ENCODE results near the gene ATP8A2.
A peak's percentile ranks its signal among the peaks of the same experiment; 100 is the strongest.

Gene ATP8A2

GRCh38 chr13:26036383-26036782 is 664.6 kb downstream of the ATP8A2 start:
- no peak overlapping the region for H3K27ac Mint-ChIP-seq (ENCODE audit: low read depth)
- H3K9me3 Mint-ChIP-seq = peaks cover 5% of the 10 kb centered on the region
- no peak overlapping the region for H3K4me3 Mint-ChIP-seq
- no peaks in the 10 kb centered on the region for H3K4me1 Mint-ChIP-seq
- ATAC-seq (replicated peaks; ENCODE audit: extremely low read depth, poor library complexity, severe bottlenecking) (no peak), DNase-seq (ENCODE audit: low spot score in 2 of 2) (no peak)
- no peaks in the 10 kb centered on the region for H3K36me3 Mint-ChIP-seq (ENCODE audit: insufficient read depth)
- peaks cover 9% of the 10 kb centered on the region for H3K27me3 Mint-ChIP-seq

GRCh38 chr13:26037302-26037701 is 665.5 kb downstream of the ATP8A2 start:
- peaks cover 9% of the 10 kb centered on the region for H3K27me3 Mint-ChIP-seq
- no peaks in the 10 kb centered on the region for H3K36me3 Mint-ChIP-seq (ENCODE audit: insufficient read depth)
- H3K4me3 Mint-ChIP-seq = no peak overlapping the region
- H3K27ac Mint-ChIP-seq (ENCODE audit: low read depth) = no peak overlapping the region
- ATAC-seq (replicated peaks; ENCODE audit: extremely low read depth, poor library complexity, severe bottlenecking) = no peak
- no peak for DNase-seq (ENCODE audit: low spot score in 2 of 2)
- no peaks in the 10 kb centered on the region for H3K4me1 Mint-ChIP-seq
- H3K9me3 Mint-ChIP-seq = peaks cover 5% of the 10 kb centered on the region

- Mint-ChIP-seq H3K4me1 (no peaks in the 10 kb centered on the region), H3K9me3 (peaks cover 5% of the 10 kb centered on the region), H3K36me3 (ENCODE audit: insufficient read depth) (no peaks in the 10 kb centered on the region), H3K4me3 (no peak overlapping the region), H3K27ac (ENCODE audit: low read depth) (no peak overlapping the region), H3K27me3 (peaks cover 9% of the 10 kb centered on the region)
- no peak for DNase-seq (ENCODE audit: low spot score in 2 of 2)
- no peak for ATAC-seq (replicated peaks; ENCODE audit: extremely low read depth, poor library complexity, severe bottlenecking)
These were observed 667.2 kb downstream of the ATP8A2 start for GRCh38 chr13:26038931-26039475.

GRCh38 chr13:26041444-26041843 is 669.7 kb downstream of the ATP8A2 start:
- no peaks in the 10 kb centered on the region for H3K36me3 Mint-ChIP-seq (ENCODE audit: insufficient read depth)
- no peaks in the 10 kb centered on the region for H3K4me1 Mint-ChIP-seq
- no peak overlapping the region for H3K4me3 Mint-ChIP-seq
- no peak for DNase-seq (ENCODE audit: low spot score in 2 of 2)
- no peaks in the 10 kb centered on the region for H3K9me3 Mint-ChIP-seq
- H3K27ac Mint-ChIP-seq (ENCODE audit: low read depth) = no peak overlapping the region
- ATAC-seq (replicated peaks; ENCODE audit: extremely low read depth, poor library complexity, severe bottlenecking) = no peak
- peaks cover under 1% of the 10 kb centered on the region for H3K27me3 Mint-ChIP-seq

GRCh38 chr13:26042785-26043184 is 671.0 kb downstream of the ATP8A2 start:
- Mint-ChIP-seq H3K27me3 (peaks cover 14% of the 10 kb centered on the region), H3K27ac (ENCODE audit: low read depth) (no peak overlapping the region), H3K36me3 (ENCODE audit: insufficient read depth) (no peaks in the 10 kb centered on the region), H3K4me3 (no peak overlapping the region), H3K4me1 (no peaks in the 10 kb centered on the region), H3K9me3 (no peaks in the 10 kb centered on the region)
- ATAC-seq (replicated peaks; ENCODE audit: extremely low read depth, poor library complexity, severe bottlenecking) = no peak
- no peak for DNase-seq (ENCODE audit: low spot score in 2 of 2)

GRCh38 chr13:26045142-26045541 is 673.4 kb downstream of the ATP8A2 start:
- peaks cover 5% of the 10 kb centered on the region for H3K4me1 Mint-ChIP-seq
- H3K4me3 Mint-ChIP-seq = no peak overlapping the region
- H3K27me3 Mint-ChIP-seq = peaks cover 32% of the 10 kb centered on the region
- no peaks in the 10 kb centered on the region for H3K9me3 Mint-ChIP-seq
- no peaks in the 10 kb centered on the region for H3K36me3 Mint-ChIP-seq (ENCODE audit: insufficient read depth)
- no peak for DNase-seq (ENCODE audit: low spot score in 2 of 2)
- no peak for ATAC-seq (replicated peaks; ENCODE audit: extremely low read depth, poor library complexity, severe bottlenecking)
- H3K27ac Mint-ChIP-seq (ENCODE audit: low read depth) = no peak overlapping the region

GRCh38 chr13:26046639-26047038 is 674.9 kb downstream of the ATP8A2 start:
- H3K4me3 Mint-ChIP-seq = no peak overlapping the region

GRCh38 chr13:26047040-26047439 is 675.3 kb downstream of the ATP8A2 start:
- no peak overlapping the region for H3K27ac Mint-ChIP-seq (ENCODE audit: low read depth)
- H3K27me3 Mint-ChIP-seq = peaks cover 35% of the 10 kb centered on the region
- H3K36me3 Mint-ChIP-seq (ENCODE audit: insufficient read depth) = peaks cover 1% of the 10 kb centered on the region
- no peak overlapping the region for H3K4me3 Mint-ChIP-seq
- peaks cover 6% of the 10 kb centered on the region for H3K4me1 Mint-ChIP-seq
- H3K9me3 Mint-ChIP-seq = no peaks in the 10 kb centered on the region
- DNase-seq (ENCODE audit: low spot score in 2 of 2) (no peak), ATAC-seq (replicated peaks; ENCODE audit: extremely low read depth, poor library complexity, severe bottlenecking) (no peak)

More at GRCh38 chr13:26046639-26047038, 674.9 kb downstream of the ATP8A2 start:
- Mint-ChIP-seq H3K27ac (ENCODE audit: low read depth) (no peak overlapping the region), H3K27me3 (peaks cover 33% of the 10 kb centered on the region), H3K36me3 (ENCODE audit: insufficient read depth) (no peaks in the 10 kb centered on the region), H3K4me1 (peaks cover 5% of the 10 kb centered on the region), H3K9me3 (no peaks in the 10 kb centered on the region)
- DNase-seq (ENCODE audit: low spot score in 2 of 2) = no peak
- no peak for ATAC-seq (replicated peaks; ENCODE audit: extremely low read depth, poor library complexity, severe bottlenecking)

- ATAC-seq (replicated peaks; ENCODE audit: extremely low read depth, poor library complexity, severe bottlenecking) (no peak), DNase-seq (ENCODE audit: low spot score in 2 of 2) (no peak)
- Mint-ChIP-seq H3K4me3 (no peak overlapping the region), H3K36me3 (ENCODE audit: insufficient read depth) (peaks cover 1% of the 10 kb centered on the region), H3K27me3 (peaks cover 52% of the 10 kb centered on the region), H3K4me1 (peaks cover 11% of the 10 kb centered on the region), H3K9me3 (no peaks in the 10 kb centered on the region), H3K27ac (ENCODE audit: low read depth) (no peak overlapping the region)
These were observed 677.0 kb downstream of the ATP8A2 start for GRCh38 chr13:26048741-26049140.

- Mint-ChIP-seq H3K4me3 (peak overlapping the region; percentile 57), H3K27me3 (peaks cover 71% of the 10 kb centered on the region)
- no peak for DNase-seq (ENCODE audit: low spot score in 2 of 2)
These were observed 678.9 kb downstream of the ATP8A2 start for GRCh38 chr13:26050568-26051230.

GRCh38 chr13:26051231-26051656 is 679.5 kb downstream of the ATP8A2 start:
- no peak for DNase-seq (ENCODE audit: low spot score in 2 of 2)
- no peak overlapping the region for H3K27ac Mint-ChIP-seq (ENCODE audit: low read depth)
- H3K36me3 Mint-ChIP-seq (ENCODE audit: insufficient read depth) = peaks cover 1% of the 10 kb centered on the region
- no peak for ATAC-seq (replicated peaks; ENCODE audit: extremely low read depth, poor library complexity, severe bottlenecking)
- peaks cover 11% of the 10 kb centered on the region for H3K4me1 Mint-ChIP-seq
- peak overlapping the region; percentile 52 for H3K4me3 Mint-ChIP-seq
- peaks cover 76% of the 10 kb centered on the region for H3K27me3 Mint-ChIP-seq
- H3K9me3 Mint-ChIP-seq = no peaks in the 10 kb centered on the region

More at GRCh38 chr13:26050568-26051230, 678.9 kb downstream of the ATP8A2 start:
- Mint-ChIP-seq H3K36me3 (ENCODE audit: insufficient read depth) (peaks cover 1% of the 10 kb centered on the region), H3K27ac (ENCODE audit: low read depth) (no peak overlapping the region), H3K9me3 (no peaks in the 10 kb centered on the region), H3K4me1 (peaks cover 11% of the 10 kb centered on the region)
- no peak for ATAC-seq (replicated peaks; ENCODE audit: extremely low read depth, poor library complexity, severe bottlenecking)

GRCh38 chr13:26051657-26052311 is 680.0 kb downstream of the ATP8A2 start, which contains the start of gene SHISA2:
SHISA2 (minus strand) TSS chr13:26052016; CDS start chr13:26050975, 1,041 bp downstream.
- ATAC-seq (replicated peaks; ENCODE audit: extremely low read depth, poor library complexity, severe bottlenecking) = peak; percentile 66
- no peak for DNase-seq (ENCODE audit: low spot score in 2 of 2)
- H3K4me3 Mint-ChIP-seq = peak within 1 kb of the TSS; percentile 72
- H3K27me3 Mint-ChIP-seq = peaks cover 72% of the 10 kb centered on the region
- peaks cover 11% of the 10 kb centered on the region for H3K4me1 Mint-ChIP-seq
- H3K36me3 Mint-ChIP-seq (ENCODE audit: insufficient read depth) = peaks cover 1% of the 10 kb centered on the region
- no peaks in the 10 kb centered on the region for H3K9me3 Mint-ChIP-seq
- no peak within 1 kb of the TSS for H3K27ac Mint-ChIP-seq (ENCODE audit: low read depth)

- Mint-ChIP-seq H3K4me1 (peaks cover 11% of the 10 kb centered on the region), H3K4me3 (peak overlapping the region; percentile 72), H3K36me3 (ENCODE audit: insufficient read depth) (peaks cover 1% of the 10 kb centered on the region), H3K9me3 (no peaks in the 10 kb centered on the region), H3K27me3 (peaks cover 67% of the 10 kb centered on the region), H3K27ac (ENCODE audit: low read depth) (no peak overlapping the region)
- no peak for DNase-seq (ENCODE audit: low spot score in 2 of 2)
- no peak for ATAC-seq (replicated peaks; ENCODE audit: extremely low read depth, poor library complexity, severe bottlenecking)
These were observed 680.6 kb downstream of the ATP8A2 start for GRCh38 chr13:26052337-26052736.

All from central memory CD8-positive, alpha-beta T cell (primary cell).